HG02981 (cell line): ENCODE measurements around the gene NXNL1.

Experiments
- ATAC-seq: cut with Tn5 transposase; IDR thresholded peaks from one replicate; pipeline ENCODE4 v1.9.1; 2021; ENCODE audit warnings: mild to moderate bottlenecking, moderate library complexity; ENCODE audit not compliant: unreplicated experiment

The NXNL1 gene

DNA sequence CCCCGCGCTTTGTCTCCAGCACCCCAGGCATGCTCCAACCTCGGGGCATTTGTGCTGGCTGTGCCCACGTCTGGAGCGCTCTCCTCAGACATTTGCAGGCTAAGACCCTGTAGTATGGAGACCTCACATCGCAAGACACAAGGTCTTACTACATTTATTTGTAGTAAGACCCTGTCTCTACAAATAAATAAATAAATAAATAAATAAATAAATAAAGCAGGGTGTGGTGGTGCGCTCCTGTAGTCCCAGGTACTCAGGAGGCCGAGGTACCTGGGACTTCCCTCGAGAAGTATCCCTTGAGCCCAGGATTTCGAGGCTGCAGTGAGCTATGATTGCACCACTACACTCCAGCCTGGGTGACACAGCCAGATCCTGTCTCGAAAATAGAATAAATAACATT lies 4.6 kb downstream of the NXNL1 start:
- no peak for ATAC-seq

DNA sequence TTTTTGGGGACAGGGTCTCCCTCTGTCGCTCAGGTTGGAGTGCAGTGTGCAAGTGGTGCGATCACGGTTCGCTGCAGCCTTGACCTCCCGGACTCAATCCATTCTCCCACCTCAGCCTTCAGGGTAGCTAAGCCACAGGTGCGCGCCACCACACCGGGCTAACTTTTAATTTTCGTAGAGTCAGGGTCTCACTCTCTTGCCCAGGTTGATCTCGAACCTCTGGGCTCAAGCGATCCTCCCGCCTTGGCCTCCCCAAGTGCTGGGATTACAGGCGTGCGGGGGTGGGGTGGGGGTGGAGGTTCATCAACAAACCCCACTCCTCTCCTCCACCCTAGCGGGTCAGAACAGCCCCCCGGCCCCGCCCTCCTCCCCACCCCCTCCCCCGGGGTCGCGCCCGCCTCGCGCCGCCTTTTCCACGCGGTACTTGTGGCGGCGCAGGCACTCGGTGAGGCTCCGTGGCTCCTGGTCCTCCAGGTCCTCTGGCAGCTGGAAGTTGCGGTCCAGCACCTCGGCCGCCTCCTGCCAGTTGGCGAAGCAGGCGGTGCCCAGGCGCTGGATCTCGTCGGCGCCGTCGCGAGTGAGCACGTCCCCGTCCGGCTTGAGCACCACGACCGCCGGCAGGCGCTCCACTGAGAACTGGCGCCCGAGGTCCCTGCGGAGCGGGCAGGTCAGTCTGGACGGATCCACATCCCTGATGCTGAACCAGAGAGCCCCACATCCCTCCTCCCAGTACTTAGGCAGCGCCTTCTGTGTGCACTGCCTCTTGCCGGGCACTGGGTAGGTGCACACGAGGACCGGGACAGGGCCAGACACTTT lies 5.2 kb downstream of the NXNL1 start:
- ATAC-seq = no peak

GRCh38 chr19:17454576-17455071 lies 6.1 kb downstream of the NXNL1 start:
- no peak for ATAC-seq

DNA sequence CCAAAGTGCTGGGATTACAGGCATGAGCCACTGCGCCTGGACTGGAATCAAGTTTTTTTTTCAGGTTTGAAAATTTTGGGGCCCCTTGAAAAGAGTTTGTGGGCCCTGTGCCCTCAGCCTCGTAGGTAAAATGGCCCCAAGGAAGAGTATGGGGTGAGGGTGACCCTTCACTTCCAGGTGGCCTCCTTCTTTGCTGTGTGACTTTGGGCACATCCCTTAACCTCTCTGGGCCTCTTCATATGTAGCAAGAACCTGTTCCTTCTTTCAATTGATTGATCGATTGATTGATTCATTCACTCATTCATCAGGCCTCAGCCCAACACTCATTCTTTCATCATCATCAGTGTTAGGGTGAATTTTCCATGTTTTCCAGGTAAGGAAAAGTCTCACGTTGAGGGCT lies 8.9 kb downstream of the NXNL1 start:
- no peak for ATAC-seq

DNA sequence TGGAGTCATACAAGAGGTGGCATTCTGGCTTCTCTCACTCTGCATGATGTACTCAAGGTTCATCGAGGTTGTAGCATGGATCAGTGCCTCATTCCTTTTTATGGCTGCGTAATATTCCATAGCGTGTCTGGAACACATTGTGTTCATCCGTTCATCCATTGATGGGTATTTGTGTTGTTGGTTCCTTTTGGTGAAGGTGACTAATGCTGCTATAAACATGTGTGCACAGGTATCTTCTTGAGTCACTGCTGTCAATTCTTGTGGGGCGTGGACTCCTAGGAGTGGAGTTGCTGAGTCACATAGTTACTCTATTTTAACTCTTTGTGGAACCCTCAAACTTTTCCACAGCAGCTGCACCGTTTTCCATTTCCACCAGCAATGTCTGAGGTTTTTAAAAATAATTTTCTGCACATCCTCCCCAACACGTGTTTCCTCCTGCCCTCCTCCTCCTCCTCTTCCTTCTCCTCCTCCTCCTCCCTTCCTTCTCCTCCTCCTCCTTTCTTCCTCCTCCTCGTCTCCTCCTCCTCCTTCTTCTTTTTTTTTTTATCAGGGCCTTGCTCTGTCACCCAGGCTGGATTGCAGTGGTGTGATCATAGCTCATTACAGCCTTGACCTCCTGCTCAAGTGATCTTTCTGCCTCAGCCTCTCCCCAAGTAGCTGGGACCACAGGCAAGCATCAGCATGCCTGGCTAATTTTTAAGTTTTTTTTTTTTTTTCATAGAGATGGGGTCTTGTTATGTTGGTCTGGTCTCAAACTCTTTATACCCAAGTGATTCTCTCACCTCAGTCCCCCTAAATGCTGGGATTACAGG lies 10.3 kb downstream of the NXNL1 start:
- ATAC-seq = no peak

DNA sequence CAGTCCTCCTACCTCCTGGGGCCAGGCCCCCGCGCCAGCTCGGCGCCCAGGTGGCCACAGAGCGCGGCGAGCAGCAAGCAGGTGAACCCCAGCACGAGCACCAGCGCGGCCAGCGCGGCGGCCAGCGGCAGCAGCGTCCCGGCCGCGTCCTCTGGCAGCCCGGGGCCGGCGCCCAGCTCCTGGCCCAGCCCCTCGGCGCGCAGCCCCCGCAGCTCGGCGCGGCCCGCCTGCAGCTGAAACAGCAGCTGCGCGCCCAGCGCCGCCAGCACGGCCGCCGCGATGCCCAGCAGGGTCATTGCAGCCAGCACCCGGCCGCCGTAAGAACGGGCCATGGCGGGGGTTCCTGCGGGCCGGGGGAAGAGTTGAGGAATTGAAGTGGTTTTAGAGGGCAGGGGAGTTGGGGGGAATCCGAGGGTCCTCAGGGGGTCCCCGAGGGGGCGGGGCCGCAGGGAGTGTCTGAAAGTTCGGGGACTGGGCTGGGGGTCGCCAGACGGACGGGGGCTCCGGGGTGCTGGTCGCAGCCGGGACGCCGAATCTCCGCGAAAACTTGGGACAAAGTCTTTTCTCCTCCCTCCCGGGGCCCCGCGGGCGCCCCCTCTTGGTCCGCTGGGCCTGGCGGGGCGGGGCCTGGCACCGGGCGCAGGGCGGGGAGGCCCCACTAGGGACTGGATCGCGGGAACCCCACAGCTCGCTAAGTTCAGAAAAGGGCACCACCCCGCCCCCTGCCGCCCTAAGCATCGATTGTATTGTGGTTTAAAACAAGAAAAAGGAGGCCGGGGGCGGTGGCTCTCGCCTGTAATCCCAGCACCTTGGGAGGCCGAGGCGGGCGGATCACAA lies 12.4 kb downstream of the NXNL1 start, which contains the start of gene TMEM221:
Gene TMEM221 (minus strand): TSS at position 538 of the 837 bp plus-strand sequence. CDS start 206 bp downstream, at position 332.
- ATAC-seq = no peak

DNA sequence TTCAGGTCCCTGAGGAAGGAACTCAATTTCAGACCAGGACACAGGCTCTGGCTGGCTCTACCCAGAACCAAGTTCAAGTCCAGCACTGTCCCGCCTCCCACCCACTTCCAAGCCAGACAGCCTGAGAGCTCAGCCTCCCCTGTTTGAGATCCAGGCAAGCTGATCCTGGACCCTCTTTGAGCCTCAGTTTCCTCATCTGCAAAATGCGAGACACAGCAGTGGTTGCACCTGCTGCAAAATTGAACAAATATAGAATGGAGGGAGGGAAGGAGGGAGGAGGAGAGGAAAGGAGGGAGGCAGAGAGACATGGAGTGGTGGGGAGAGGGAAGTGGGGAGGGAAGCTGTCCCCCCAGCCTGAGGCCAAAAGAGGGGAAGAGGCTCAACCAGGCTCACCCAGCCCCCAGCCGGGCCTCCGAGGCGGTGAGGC lies 13.0 kb downstream of the NXNL1 start:
- ATAC-seq = no peak

- no peak for ATAC-seq
Measured at GRCh38 chr19:17445526-17446165, 15.1 kb downstream of the NXNL1 start.

- no peak for ATAC-seq
Measured at GRCh38 chr19:17441241-17442021, 19.3 kb downstream of the NXNL1 start.

GRCh38 chr19:17436874-17437267 lies 23.9 kb downstream of the NXNL1 start:
- ATAC-seq = no peak

DNA sequence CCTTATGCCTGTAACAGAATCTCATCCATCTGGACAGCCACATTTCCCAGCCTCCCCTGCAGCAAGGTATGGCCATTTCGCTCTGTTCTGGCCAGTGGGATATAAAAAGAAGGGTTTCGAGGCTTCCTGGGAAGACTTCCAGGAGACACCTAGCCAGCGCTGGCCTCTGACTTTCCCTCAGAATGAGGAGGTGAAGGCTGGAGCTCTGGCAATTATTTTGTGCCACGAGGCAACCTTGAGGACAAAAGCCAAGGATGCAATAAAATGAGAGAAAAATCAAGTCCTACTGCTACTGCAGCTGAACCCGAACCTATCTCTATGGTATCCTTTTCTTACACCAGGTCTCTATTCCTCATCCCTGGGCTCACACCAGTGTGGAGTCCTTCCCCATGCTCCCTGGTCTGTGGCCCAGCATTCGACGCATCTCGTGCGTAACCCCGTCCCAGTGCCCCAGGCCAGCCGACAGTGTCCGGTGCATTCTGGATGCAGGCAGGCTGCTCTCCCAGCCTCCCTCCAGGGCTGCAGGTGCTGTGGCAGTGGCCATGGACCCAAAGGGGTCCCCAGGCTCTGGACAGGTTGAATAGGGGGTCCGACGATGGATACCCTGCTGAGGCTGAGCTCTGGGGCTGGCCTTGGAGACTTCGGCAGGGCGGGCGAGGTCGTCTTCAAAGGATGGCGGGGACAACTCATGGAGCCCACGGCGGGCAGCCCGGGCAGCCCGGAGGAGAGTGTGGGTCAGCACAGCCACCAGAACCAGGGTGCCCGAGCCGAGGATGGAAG lies 24.4 kb downstream of the NXNL1 start:
- ATAC-seq = no peak

DNA sequence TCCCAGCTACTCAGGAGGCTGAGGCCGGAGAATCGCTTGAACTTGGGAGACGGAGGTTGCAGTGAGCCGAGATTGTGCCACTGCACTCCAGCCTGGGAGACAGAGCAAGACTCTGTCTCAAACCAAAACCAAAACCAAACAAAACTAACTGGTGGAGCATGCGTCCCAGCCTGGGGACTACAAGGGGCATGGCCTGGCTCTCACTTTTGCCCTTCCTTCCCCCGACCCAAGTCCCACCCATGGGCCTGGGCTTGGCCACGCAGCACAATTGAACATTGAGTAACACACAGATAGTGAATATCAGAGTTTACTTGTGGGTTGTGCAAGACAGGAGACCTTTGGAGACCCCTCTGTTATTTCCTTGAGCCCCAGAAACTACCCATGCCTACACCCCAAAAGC lies 25.5 kb downstream of the NXNL1 start:
- ATAC-seq = no peak

DNA sequence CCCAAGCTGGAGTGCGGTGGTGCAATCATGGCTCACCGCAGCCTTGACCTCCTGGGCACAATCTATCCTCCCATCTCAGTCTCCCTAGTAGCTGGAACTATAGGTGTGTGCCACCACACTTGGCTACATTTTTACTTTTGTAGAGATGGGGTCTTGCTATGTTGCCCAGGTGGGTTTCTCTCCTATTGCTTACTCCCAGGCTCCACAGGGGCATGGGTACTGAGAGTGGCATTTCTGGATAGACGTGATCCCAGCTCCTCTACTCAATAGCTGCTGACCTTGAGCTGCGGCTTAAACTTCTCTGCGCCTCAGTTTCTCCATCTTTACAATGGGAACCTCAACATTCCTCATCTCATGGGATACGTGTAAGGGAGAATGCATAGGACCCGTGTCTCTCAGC lies 29.3 kb downstream of the NXNL1 start:
- ATAC-seq = no peak

GRCh38 chr19:17429641-17430113 lies 31.0 kb downstream of the NXNL1 start:
- no peak for ATAC-seq

DNA sequence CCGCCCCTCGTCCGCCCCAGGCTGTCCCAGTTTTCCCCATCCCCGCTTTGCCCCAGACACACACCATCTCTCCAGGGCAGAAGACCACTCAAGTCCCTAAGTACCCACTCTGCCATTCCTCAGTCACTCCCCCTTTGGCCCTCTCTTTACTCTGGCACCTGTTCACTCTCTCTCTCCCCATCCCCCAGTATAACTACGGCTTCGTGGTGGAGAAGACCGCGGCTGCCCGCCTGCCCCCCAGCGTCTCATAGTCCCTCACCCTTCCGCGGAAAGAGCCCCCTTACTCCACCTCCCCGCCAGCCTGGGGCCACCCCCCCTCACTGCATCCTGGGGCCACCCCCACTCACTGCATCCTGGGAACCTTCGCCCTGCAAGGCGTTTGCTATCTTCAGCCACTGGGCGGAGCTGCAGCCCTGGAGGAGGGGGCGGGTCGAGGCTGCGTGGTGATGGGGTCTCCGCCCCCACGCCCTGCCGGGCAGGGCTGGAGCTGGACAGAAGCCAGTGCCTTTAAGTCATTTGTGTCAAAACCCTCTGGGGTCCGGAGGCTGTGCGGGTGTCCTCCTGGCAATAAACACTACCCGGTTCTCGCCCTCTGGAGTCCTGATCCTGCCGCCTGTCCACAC lies 35.9 kb downstream of the NXNL1 start:
- no peak for ATAC-seq

- no peak for ATAC-seq
Measured at GRCh38 chr19:17423429-17424208, 37.1 kb downstream of the NXNL1 start.

- ATAC-seq = no peak
Measured at GRCh38 chr19:17421942-17422341, 38.8 kb downstream of the NXNL1 start.
